ENCODE measurements around the gene S100A14.

The S100A14 gene

GRCh38 chr1:153607381-153607780 is 8.7 kb downstream of the S100A14 start:
- Histone ChIP-seq H3K9me3 (no peaks in the 10 kb centered on the region), H3K4me3 (ENCODE audit: low read depth in 1 of 2, low read length in 1 of 2) (no peak overlapping the region), H3K36me3 (no peaks in the 10 kb centered on the region), H3K27me3 (peaks cover 66% of the 10 kb centered on the region), H3K4me1 (ENCODE audit: control insufficient read depth in 1 of 2, insufficient read depth in 1 of 2, low read depth in 1 of 2, low read length in 1 of 2) (no peaks in the 10 kb centered on the region), H3K27ac (no peak overlapping the region)
- no peak for TF ChIP-seq CTCF (IDR thresholded peaks at IDR 0.05)

DNA sequence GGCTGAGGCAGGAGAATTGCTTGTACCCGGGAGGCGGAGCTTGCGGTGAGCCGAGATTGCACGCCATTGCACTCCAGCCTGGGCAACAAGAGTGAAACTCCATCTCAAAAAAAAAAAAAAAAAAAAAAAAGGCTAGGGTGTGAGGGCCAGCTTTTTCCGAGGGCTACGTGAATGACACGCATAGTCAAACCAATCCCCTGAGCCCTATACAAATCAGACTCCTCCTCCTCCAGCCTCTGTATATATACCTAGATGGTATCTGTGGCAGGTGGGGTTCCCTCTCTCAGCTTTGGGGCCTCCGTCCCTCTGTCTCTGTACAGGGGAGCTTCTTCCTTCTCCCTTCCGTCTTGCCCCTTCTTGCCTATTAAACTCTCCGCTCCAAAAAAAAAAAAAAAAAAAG is 9.9 kb downstream of the S100A14 start:
- Histone ChIP-seq H3K36me3 (no peaks in the 10 kb centered on the region), H3K27ac (no peak overlapping the region), H3K4me3 (ENCODE audit: low read depth in 1 of 2, low read length in 1 of 2) (no peak overlapping the region), H3K4me1 (ENCODE audit: control insufficient read depth in 1 of 2, insufficient read depth in 1 of 2, low read depth in 1 of 2, low read length in 1 of 2) (peaks cover 2 to 8% of the 10 kb centered on the region in 2 experiments), H3K9me3 (no peaks in the 10 kb centered on the region), H3K27me3 (peaks cover 65% of the 10 kb centered on the region)
- no peak for TF ChIP-seq CTCF (IDR thresholded peaks at IDR 0.05)

GRCh38 chr1:153602749-153603148 is 13.4 kb downstream of the S100A14 start:
- Histone ChIP-seq H3K9me3 (no peaks in the 10 kb centered on the region), H3K36me3 (no peaks in the 10 kb centered on the region), H3K4me3 (ENCODE audit: low read depth in 1 of 2, low read length in 1 of 2) (no peak overlapping the region), H3K27ac (no peak overlapping the region), H3K4me1 (ENCODE audit: control insufficient read depth in 1 of 2, insufficient read depth in 1 of 2, low read depth in 1 of 2, low read length in 1 of 2) (peaks cover 2 to 12% of the 10 kb centered on the region in 2 experiments), H3K27me3 (peaks cover 71% of the 10 kb centered on the region)
- no peak for TF ChIP-seq CTCF (IDR thresholded peaks at IDR 0.05)

- TF ChIP-seq CTCF (IDR thresholded peaks at IDR 0.05) = no peak
- H3K27ac ChIP-seq = no peak overlapping the region
These were observed 16.3 kb downstream of the S100A14 start for GRCh38 chr1:153599847-153600246.

DNA sequence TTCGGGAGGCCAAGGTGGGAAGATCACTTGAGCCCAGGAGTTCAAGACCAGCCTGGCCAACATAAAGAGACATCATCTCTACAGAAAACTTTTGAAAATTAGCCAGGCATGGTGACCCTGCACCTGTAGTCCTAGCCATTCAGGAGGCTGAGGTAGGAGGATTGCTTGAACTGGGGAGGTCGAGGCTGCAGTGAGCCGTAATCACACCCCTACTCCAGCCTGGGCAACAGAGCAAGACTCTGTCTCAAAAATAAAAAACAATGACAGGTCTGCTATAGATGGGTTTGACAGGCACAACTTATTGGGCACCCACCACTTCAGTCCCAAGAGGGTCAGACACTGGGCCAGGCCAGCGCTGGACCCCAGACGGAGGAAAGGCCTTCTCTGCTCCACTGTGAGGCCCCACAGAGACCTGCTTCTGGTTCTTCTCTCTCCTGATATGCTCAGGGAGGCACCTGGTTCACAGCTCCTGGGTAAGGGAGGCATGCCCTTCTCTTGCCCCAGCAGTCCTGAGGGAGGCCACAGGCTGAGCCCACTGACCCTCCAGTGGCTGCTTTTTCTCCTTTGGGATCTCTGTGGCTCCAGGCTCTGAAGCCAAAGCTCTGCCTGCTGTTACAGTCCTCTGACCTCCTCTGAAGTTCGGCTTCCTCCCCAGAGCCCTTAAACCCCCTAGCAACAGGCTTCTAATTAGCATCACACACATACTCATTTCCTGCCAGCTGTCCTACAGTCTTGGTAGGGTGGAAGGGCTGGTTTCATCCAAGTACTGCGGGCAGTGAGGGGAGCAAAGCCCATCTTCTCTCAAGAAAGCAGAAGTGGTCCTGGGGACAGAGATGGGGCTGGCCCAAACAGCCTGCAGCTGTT is 17.6 kb downstream of the S100A14 start:
- H3K4me1 ChIP-seq (ENCODE audit: control insufficient read depth in 1 of 2, insufficient read depth in 1 of 2, low read depth in 1 of 2, low read length in 1 of 2) = peaks cover 2 to 12% of the 10 kb centered on the region in 2 experiments
- H3K27ac ChIP-seq = no peak overlapping the region
- TF ChIP-seq CTCF (IDR thresholded peaks at IDR 0.05) = no peak
- no peak overlapping the region for H3K4me3 ChIP-seq (ENCODE audit: low read depth in 1 of 2, low read length in 1 of 2)
- peaks cover 41% of the 10 kb centered on the region for H3K27me3 ChIP-seq
- H3K36me3 ChIP-seq = no peaks in the 10 kb centered on the region
- H3K9me3 ChIP-seq = no peaks in the 10 kb centered on the region

More at GRCh38 chr1:153599847-153600246, 16.3 kb downstream of the S100A14 start:
- H3K4me1 ChIP-seq (ENCODE audit: control insufficient read depth in 1 of 2, insufficient read depth in 1 of 2, low read depth in 1 of 2, low read length in 1 of 2) = peaks cover 2 to 12% of the 10 kb centered on the region in 2 experiments
- H3K27me3 ChIP-seq = peaks cover 54% of the 10 kb centered on the region
- H3K4me3 ChIP-seq (ENCODE audit: low read depth in 1 of 2, low read length in 1 of 2) = no peak overlapping the region
- no peaks in the 10 kb centered on the region for H3K36me3 ChIP-seq
- no peaks in the 10 kb centered on the region for H3K9me3 ChIP-seq

Data from neutrophil (primary cell).